ENCODE data around the gene PTPN23. TPM values are rescaled to one million over a fixed set of nuclear protein-coding genes. Genes with fewer than 3 reads are reported as not detected.

The PTPN23 gene
- total and polyA plus RNA-seq, 2 experiments from 2014 or later = 14.3 to 48.8 TPM

- ATAC-seq (no peak), DNase-seq (ENCODE audit: low spot score) (no peak)
- no peaks in the 10 kb centered on the region for H3K27me3 ChIP-seq (ENCODE audit: insufficient read depth)
- no peak overlapping the region for H3K27ac ChIP-seq (ENCODE audit: low read depth)
- H3K36me3 ChIP-seq (ENCODE audit: insufficient read depth) = no peaks in the 10 kb centered on the region
- H2AFZ ChIP-seq = no peak overlapping the region
- no peaks in the 10 kb centered on the region for H3K9me2 ChIP-seq (ENCODE audit: insufficient read depth)
- Mint-ChIP-seq H3K4me1 (no peaks in the 10 kb centered on the region), H3K36me3 (ENCODE audit: low read depth) (peaks cover 22% of the 10 kb centered on the region), H3K4me3 (no peak overlapping the region), H3K27me3 (ENCODE audit: insufficient read depth, low read depth, poor library complexity) (peaks cover 10% of the 10 kb centered on the region), H3K27ac (no peak overlapping the region), H3K9me3 (no peaks in the 10 kb centered on the region)
- H3K4me2 ChIP-seq = no peak overlapping the region
- peaks cover 5% of the 10 kb centered on the region; the same call in 1 of the 2 replicates for H3F3A ChIP-seq (replicated peaks; ENCODE audit: low read depth)
- H3K79me2 ChIP-seq (replicated peaks; ENCODE audit: insufficient read depth) = peaks cover 9% of the 10 kb centered on the region; the same call in 1 of the 2 replicates
- H4K20me1 ChIP-seq (replicated peaks; ENCODE audit: insufficient read depth) = peaks cover 11% of the 10 kb centered on the region
- H3K4me1 ChIP-seq (ENCODE audit: insufficient read depth) = no peaks in the 10 kb centered on the region
- H3K4me3 ChIP-seq = no peak overlapping the region
- TF ChIP-seq REST (IDR thresholded peaks at IDR 0.05; ENCODE audit: unreplicated experiment) = no peak
- TF ChIP-seq, protein P1, sequence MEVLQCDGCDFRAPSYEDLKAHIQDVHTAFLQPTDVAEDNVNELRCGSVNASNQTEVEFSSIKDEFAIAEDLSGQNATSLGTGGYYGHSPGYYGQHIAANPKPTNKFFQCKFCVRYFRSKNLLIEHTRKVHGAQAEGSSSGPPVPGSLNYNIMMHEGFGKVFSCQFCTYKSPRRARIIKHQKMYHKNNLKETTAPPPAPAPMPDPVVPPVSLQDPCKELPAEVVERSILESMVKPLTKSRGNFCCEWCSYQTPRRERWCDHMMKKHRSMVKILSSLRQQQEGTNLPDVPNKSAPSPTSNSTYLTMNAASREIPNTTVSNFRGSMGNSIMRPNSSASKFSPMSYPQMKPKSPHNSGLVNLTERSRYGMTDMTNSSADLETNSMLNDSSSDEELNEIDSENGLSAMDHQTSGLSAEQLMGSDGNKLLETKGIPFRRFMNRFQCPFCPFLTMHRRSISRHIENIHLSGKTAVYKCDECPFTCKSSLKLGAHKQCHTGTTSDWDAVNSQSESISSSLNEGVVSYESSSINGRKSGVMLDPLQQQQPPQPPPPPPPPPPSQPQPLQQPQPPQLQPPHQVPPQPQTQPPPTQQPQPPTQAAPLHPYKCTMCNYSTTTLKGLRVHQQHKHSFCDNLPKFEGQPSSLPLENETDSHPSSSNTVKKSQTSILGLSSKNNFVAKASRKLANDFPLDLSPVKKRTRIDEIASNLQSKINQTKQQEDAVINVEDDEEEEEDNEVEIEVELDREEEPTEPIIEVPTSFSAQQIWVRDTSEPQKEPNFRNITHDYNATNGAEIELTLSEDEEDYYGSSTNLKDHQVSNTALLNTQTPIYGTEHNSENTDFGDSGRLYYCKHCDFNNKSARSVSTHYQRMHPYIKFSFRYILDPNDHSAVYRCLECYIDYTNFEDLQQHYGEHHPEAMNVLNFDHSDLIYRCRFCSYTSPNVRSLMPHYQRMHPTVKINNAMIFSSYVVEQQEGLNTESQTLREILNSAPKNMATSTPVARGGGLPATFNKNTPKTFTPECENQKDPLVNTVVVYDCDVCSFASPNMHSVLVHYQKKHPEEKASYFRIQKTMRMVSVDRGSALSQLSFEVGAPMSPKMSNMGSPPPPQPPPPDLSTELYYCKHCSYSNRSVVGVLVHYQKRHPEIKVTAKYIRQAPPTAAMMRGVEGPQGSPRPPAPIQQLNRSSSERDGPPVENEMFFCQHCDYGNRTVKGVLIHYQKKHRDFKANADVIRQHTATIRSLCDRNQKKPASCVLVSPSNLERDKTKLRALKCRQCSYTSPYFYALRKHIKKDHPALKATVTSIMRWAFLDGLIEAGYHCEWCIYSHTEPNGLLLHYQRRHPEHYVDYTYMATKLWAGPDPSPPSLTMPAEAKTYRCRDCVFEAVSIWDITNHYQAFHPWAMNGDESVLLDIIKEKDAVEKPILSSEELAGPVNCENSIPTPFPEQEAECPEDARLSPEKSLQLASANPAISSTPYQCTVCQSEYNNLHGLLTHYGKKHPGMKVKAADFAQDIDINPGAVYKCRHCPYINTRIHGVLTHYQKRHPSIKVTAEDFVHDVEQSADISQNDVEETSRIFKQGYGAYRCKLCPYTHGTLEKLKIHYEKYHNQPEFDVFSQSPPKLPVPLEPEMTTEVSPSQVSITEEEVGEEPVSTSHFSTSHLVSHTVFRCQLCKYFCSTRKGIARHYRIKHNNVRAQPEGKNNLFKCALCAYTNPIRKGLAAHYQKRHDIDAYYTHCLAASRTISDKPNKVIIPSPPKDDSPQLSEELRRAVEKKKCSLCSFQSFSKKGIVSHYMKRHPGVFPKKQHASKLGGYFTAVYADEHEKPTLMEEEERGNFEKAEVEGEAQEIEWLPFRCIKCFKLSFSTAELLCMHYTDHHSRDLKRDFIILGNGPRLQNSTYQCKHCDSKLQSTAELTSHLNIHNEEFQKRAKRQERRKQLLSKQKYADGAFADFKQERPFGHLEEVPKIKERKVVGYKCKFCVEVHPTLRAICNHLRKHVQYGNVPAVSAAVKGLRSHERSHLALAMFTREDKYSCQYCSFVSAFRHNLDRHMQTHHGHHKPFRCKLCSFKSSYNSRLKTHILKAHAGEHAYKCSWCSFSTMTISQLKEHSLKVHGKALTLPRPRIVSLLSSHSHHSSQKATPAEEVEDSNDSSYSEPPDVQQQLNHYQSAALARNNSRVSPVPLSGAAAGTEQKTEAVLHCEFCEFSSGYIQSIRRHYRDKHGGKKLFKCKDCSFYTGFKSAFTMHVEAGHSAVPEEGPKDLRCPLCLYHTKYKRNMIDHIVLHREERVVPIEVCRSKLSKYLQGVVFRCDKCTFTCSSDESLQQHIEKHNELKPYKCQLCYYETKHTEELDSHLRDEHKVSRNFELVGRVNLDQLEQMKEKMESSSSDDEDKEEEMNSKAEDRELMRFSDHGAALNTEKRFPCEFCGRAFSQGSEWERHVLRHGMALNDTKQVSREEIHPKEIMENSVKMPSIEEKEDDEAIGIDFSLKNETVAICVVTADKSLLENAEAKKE (CRISPR knock-in tag; IDR thresholded peaks at IDR 0.05) = no peak
- no peak for TF ChIP-seq STAT1 (IDR thresholded peaks at IDR 0.05; ENCODE audit: unreplicated experiment)
- no peak for TF ChIP-seq CREB1 (CRISPR knock-in tag; IDR thresholded peaks at IDR 0.05; ENCODE audit: low read depth)
- TF ChIP-seq POLR2AphosphoS5 (IDR thresholded peaks at IDR 0.05; ENCODE audit: low read depth) = no peak
- TF ChIP-seq EZH2 (IDR thresholded peaks at IDR 0.05; ENCODE audit: low read depth, unreplicated experiment) = no peak
- TF ChIP-seq ZNF331 (CRISPR knock-in tag; IDR thresholded peaks at IDR 0.05; ENCODE audit: low read depth) = no peak
- TF ChIP-seq, protein P2, sequence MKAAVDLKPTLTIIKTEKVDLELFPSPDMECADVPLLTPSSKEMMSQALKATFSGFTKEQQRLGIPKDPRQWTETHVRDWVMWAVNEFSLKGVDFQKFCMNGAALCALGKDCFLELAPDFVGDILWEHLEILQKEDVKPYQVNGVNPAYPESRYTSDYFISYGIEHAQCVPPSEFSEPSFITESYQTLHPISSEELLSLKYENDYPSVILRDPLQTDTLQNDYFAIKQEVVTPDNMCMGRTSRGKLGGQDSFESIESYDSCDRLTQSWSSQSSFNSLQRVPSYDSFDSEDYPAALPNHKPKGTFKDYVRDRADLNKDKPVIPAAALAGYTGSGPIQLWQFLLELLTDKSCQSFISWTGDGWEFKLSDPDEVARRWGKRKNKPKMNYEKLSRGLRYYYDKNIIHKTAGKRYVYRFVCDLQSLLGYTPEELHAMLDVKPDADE (IDR thresholded peaks at IDR 0.05) = no peak
- no peak for TF ChIP-seq CTCF (conservative IDR thresholded peaks at IDR 0.05; ENCODE audit: low read depth in 2 of 2)
- TF ChIP-seq JUNB (IDR thresholded peaks at IDR 0.05; ENCODE audit: unreplicated experiment) = no peak
Observed at GRCh38 chr3:47404431-47404876, 23.6 kb downstream of the PTPN23 start.

Measured in GM23338 (cell line).